Testis (tissue), 3 donors: Measurements from ENCODE around the gene PARL. TPM values are rescaled to one million over a fixed set of nuclear protein-coding genes. Genes with fewer than 3 reads are reported as not detected.

Experiments used
- DNase-seq: peaks from one replicate; pipeline ENCODE4 v3.0.0-alpha.2; 2019
- H3K27ac ChIP-seq, 2 donors: fragments of 200-600 bp; sonication (generic); one replicate each; pipeline ENCODE4 v1.5.1; 2019
- H3K27me3 ChIP-seq: fragments of 200-600 bp; sonication (generic); one replicate; pipeline ENCODE4 v1.5.1; 2019
- H3K36me3 ChIP-seq: fragments of 200-600 bp; sonication (generic); one replicate; pipeline ENCODE4 v1.5.1; 2017; ENCODE audit warnings: low read depth; ENCODE audit errors: missing control alignments
- H3K4me1 ChIP-seq: fragments of 200-600 bp; sonication (generic); one replicate; pipeline ENCODE4 v1.5.1; 2019
- H3K4me3 ChIP-seq, 2 donors: fragments of 200-600 bp; sonication (generic); one replicate each; pipeline ENCODE4 v1.5.1; 2017 to 2019
- H3K9me3 ChIP-seq: fragments of 200-600 bp; sonication (generic); one replicate; pipeline ENCODE4 v1.5.1; 2017
- CTCF ChIP-seq, 3 experiments: fragments of 450-650 bp in 2 of 3; fragments of 200-600 bp in 1 of 3; sonication (generic) in 1 of 3; IDR thresholded peaks; one replicate each; pipeline ENCODE4 v1.5.1; 2016 to 2019; ENCODE audit warnings: antibody characterized with exemption in 3 of 3, mild to moderate bottlenecking in 2 of 3, moderate library complexity in 1 of 3
- POLR2A ChIP-seq: fragments of 450-650 bp; IDR thresholded peaks from one replicate; pipeline ENCODE4 v1.6.1; 2017; ENCODE audit warnings: antibody characterized with exemption, mild to moderate bottlenecking, moderate library complexity
- WGBS, 2 donors: methylation state at CpG; one replicate each; pipeline ENCODE4 v1.1.5; 2018; 5-methylcytosine and 5-hydroxymethylcytosine counted together
- intact Hi-C: fragments of 100-400 bp; cut with DNase I; formaldehyde crosslinking; loops from one replicate; pipeline ENCODE4 v1.15.1; 2023; ENCODE audit warnings: low total_unique reads
- polyA plus RNA-seq: library from polyadenylated mRNA; stranded (reverse); fragments of 350-450 nt; fragmentation: Illumina TruSeq; extraction: RNeasy Lipid Tissue Mini Kit (QIAGEN cat#74804); gene quantifications from one replicate; pipeline ENCODE4 v1.2.3, GENCODE V29; 2014; ENCODE audit warnings: low read depth, low replicate concordance; ENCODE audit not compliant: insufficient read depth
- total RNA-seq, 2 donors: library from RNA; depleted of rRNA; stranded (reverse); fragments of >200 nt; gene quantifications; one replicate each; pipeline ENCODE4 v1.2.3, GENCODE V29; 2016

Gene PARL
- total and polyA plus RNA-seq, 3 donors from 2014 or later, result 55.5 to 64.2 (median 57.6) TPM

GRCh38 chr3:183807881-183808280 is 76.8 kb downstream of the PARL start:
- Histone ChIP-seq H3K4me1 (no peaks in the 10 kb centered on the region), H3K9me3 (no peaks in the 10 kb centered on the region), H3K27me3 (no peaks in the 10 kb centered on the region), H3K36me3 (no peaks in the 10 kb centered on the region), H3K27ac (no peak overlapping the region), H3K4me3 (no peak overlapping the region)
- intact Hi-C loops, result no loop called here
- WGBS, 2 donors, result 90 to 92% methylated on average over 12 of the region's 12 CpGs
- DNase-seq, result no peak
- TF ChIP-seq CTCF (IDR thresholded peaks at IDR 0.05) (no peak), POLR2A (no peak)

DNA sequence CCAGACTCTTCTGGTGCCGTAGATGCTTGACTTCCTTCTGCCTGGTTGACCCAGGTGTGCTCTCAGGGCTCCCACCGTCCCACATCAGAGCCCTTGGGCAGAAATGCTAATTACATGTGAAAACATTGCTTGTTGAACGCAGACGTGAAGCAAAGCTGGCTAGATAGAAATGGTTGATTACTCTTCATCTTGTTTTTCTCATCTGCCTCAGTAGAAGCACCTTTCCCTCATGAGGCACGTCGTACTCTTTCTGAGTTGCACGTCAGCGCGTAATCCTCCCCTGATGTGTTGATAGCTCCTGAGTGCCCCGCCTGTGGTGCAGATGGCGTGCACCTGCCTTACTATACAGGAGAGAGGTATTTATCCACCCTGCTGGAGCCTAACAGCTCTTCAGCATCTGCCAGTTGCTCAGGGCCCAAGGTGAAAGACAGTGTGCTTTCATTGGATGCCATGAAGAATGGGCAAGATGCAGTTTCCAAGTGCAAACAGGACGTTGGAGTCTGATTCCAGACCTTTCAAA is 77.4 kb downstream of the PARL start:
- intact Hi-C loops, result no loop called here
- DNase-seq, result no peak
- no peak overlapping the region for H3K4me3 ChIP-seq
- no peaks in the 10 kb centered on the region for H3K36me3 ChIP-seq
- no peaks in the 10 kb centered on the region for H3K9me3 ChIP-seq
- WGBS, 2 donors, result 92 to 93% methylated on average over 12 of the region's 12 CpGs
- TF ChIP-seq POLR2A, result no peak
- TF ChIP-seq CTCF (IDR thresholded peaks at IDR 0.05), result no peak
- no peak overlapping the region for H3K27ac ChIP-seq
- H3K4me1 ChIP-seq, result no peaks in the 10 kb centered on the region
- H3K27me3 ChIP-seq, result no peaks in the 10 kb centered on the region

- Histone ChIP-seq H3K9me3 (no peaks in the 10 kb centered on the region), H3K4me1 (peaks cover 3% of the 10 kb centered on the region), H3K36me3 (no peaks in the 10 kb centered on the region), H3K27ac (no peak overlapping the region), H3K4me3 (no peak overlapping the region), H3K27me3 (no peaks in the 10 kb centered on the region)
- TF ChIP-seq CTCF (IDR thresholded peaks at IDR 0.05), result no peak
- TF ChIP-seq POLR2A, result no peak
- 89 to 94% methylated on average over 6 of the region's 6 CpGs for WGBS, 2 donors
- intact Hi-C loops, result no loop called here
- DNase-seq, result no peak
These were observed 81.7 kb downstream of the PARL start for GRCh38 chr3:183802989-183803388.

DNA sequence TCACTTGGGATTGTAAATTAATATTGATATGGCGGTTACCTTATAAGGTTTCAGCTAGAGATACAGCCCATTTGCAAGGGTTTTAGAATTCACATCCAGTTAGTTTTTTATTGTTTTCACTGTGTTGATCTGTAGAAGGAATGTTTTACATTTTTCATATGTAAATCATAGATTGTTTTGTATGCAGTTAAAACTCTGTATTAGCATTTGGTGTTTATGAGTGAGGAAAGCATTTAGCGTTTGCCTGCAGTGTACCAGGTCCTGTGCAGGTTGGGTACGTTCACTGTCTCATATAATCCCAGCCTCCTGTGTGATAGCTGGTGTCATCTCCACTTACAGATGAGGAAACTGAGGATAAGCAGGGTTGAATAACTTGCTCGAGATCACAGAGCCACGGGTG is 83.1 kb downstream of the PARL start:
- Histone ChIP-seq H3K4me1 (peaks cover 3% of the 10 kb centered on the region), H3K4me3 (no peak overlapping the region), H3K9me3 (no peaks in the 10 kb centered on the region), H3K27me3 (no peaks in the 10 kb centered on the region), H3K36me3 (no peaks in the 10 kb centered on the region), H3K27ac (no peak overlapping the region)
- DNase-seq, result no peak
- intact Hi-C loops, result no loop called here
- TF ChIP-seq POLR2A, result no peak
- no peak for TF ChIP-seq CTCF (IDR thresholded peaks at IDR 0.05)
- 94 to 95% methylated on average over 5 of the region's 5 CpGs for whole genome bisulfite sequencing, 2 donors

GRCh38 chr3:183800243-183800863 is 84.3 kb downstream of the PARL start:
- Histone ChIP-seq H3K27ac (no peak overlapping the region), H3K36me3 (no peaks in the 10 kb centered on the region), H3K9me3 (no peaks in the 10 kb centered on the region), H3K4me3 (no peak overlapping the region), H3K27me3 (no peaks in the 10 kb centered on the region), H3K4me1 (peaks cover 3% of the 10 kb centered on the region)
- WGBS, 2 donors, result 63 to 76% methylated on average over 7 to 8 of the region's 8 CpGs
- intact Hi-C loops, result no loop called here
- TF ChIP-seq POLR2A, result no peak
- TF ChIP-seq CTCF (IDR thresholded peaks at IDR 0.05), result no peak
- peak; percentile 38 for DNase-seq
